Ramos (cell line): ENCODE results near the gene KATNIP.

Experiments used
- in situ Hi-C: fragments of 300-500 bp; cut with MboI; formaldehyde crosslinking; loops from one replicate; pipeline ENCODE4 v1.14.3; 2022; ENCODE audit warnings: low sequenced_read_pairs; ENCODE audit not compliant: unreplicated experiment

KATNIP gene

DNA sequence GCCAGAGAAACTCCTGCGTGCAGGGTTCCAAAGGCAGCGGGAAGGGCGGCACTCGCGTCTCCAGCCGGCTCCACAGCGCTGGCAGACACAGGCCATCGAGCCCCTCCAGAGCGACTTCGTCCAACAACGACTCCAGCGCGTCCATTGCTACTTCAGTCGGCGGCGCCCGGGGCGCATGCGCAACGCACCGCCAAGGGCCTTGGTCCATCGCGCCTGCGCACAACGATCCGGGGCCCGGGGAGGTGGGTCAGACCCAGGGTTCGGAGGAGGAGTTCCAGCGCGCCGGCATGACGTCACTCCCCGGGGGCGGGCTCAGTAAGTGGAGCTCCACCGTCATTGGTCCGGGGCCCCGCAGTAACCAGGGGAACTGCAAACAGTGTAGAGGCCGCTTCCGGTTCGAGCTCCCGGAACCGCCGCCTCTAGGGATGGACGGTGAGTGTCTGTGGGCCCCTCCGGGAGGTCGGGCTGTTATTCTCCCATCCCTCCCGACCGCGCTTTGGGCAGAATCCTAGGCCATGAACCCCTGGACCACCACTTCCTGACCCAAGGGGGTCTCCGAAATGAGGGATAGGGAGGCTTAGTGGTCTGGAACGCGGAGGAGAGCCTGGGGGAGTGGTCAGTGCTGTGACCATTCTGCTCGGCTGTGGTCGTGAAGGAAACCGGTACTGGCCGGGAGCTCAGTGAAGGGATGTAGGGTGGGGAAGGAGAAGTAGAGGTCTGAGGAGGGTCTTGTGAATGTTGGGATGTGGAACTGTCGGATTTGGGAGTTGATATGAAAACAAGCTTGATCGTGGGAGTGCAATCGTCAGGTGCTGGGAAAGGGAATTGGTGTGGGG, at the start of gene KATNIP, which contains the start of gene GTF3C1:
Gene KATNIP (plus strand): TSS at position 399 of the 836 bp plus-strand sequence. CDS start 27 bp downstream, at position 426.
Gene GTF3C1 (minus strand): TSS at position 168 of the 836 bp plus-strand sequence. CDS start 23 bp downstream, at position 145.
- in situ Hi-C loops: no loop called here

DNA sequence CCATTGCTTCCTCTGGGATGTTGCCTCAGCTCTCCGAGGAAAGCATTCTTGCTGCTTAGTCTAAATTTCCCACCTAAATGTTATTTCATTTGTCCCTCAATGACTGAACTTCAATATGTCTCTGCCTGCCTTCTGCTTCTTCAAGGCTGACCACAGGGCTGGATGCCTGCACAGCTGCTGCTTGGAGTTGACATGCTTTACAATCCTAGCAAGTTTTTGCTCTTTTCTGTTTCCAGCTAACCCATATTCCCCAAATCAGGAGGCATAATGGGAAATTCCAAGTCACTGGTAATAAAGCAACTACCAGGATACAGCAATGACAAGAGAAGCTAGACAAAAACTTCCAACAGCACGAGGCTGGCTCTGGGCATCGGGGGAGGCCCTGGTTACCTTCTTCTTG, 49.1 kb upstream of the KATNIP start:
- in situ Hi-C loops: no loop called here

- in situ Hi-C loops: no loop called here
Measured at GRCh38 chr16:27503662-27504061, 46.3 kb upstream of the KATNIP start.

- in situ Hi-C loops: no loop called here
Measured at GRCh38 chr16:27505297-27506236, 44.4 kb upstream of the KATNIP start.

DNA sequence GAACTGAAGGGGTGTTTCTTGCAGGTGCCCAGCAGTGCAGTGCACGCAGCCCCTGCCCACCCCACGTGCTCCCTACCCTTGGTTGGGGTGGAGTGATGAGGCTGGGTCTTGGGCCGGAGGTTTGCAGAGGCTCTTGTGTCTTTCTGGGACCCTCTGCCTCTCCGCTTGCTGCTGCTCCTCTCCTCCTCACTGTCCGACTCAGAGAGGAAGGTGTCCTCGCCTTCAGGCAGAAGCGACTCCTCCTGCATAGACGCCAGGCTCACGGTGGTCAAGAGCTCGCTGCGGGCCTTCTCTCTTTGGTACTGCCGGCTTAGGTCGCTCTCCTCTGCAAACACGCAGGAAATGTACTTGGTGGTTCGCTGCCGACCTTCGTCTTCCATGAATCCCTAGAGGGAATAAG, 43.2 kb upstream of the KATNIP start:
- in situ Hi-C loops: no loop called here

DNA sequence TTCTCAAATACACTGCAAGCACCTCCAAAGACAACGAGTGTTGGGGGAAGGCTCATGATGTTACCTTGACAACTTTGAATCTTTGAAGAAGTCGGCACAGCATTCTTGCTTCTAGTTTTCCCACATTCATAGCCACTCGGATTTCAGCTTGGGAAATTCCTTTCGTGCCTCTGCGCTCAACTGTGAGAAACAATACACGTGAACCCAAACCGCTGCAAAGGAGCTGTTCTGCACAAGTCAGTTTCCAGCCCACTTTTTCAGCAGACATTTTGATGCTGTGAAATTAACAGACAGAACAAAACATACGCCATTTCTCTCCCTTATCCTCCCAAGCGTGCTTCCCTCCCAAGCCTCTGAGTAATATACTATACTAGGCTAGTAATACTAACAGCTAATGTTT, 41.5 kb upstream of the KATNIP start:
- in situ Hi-C loops: no loop called here

GRCh38 chr16:27511657-27512448, 38.1 kb upstream of the KATNIP start:
- in situ Hi-C loops: no loop called here

DNA sequence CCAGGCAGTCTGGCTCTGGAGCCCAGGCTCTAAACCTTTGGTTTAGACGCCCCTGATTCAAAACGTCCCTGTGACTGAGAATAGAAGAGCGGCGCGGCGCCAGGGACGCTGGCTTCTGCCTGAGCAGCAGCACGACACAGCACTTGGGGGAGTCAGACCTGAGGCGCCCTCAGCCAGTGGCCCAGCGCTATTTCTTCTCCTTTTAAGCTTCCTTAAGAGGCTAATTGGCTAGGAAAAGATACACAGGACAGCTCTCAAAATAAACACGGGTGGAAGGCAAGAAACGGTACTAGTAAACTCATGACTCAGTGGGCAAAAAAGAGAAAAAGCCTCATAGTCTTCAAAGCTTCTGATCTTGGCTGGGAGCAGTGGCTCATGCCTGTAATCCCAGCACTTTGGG, 35.1 kb upstream of the KATNIP start:
- in situ Hi-C loops: no loop called here

DNA sequence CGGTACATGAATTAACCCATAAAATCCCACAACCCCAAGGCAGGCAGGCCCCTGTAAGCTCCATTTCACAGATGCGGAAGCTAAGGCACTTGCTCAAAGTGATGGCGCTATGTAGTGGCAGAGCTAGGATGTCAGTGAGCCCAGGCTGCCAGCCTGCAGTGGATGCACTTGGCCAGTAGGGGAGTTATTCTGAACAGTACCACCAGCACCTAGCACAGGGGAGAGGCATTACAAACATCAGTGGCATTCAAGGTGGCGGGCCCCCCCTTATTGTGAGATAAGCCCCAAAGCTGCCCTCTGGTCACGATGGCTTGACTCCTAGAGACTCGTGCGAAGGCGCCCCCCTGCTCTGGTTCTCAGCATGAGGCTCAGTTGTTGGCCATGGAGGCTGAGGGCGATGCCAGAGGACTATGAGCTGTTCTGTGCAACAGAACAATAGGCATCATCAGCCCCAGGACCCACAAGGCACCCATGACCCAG, 34.0 kb upstream of the KATNIP start:
- in situ Hi-C loops: no loop called here

GRCh38 chr16:27516365-27516764, 33.6 kb upstream of the KATNIP start:
- in situ Hi-C loops: no loop called here

- in situ Hi-C loops: no loop called here
Measured at GRCh38 chr16:27517664-27518063, 32.3 kb upstream of the KATNIP start.

- in situ Hi-C loops: no loop called here
Measured at GRCh38 chr16:27518226-27518625, 31.7 kb upstream of the KATNIP start.

GRCh38 chr16:27520982-27521673, 28.8 kb upstream of the KATNIP start:
- in situ Hi-C loops: no loop called here

- in situ Hi-C loops: no loop called here
Measured at GRCh38 chr16:27522173-27522707, 27.7 kb upstream of the KATNIP start.

GRCh38 chr16:27526180-27526579, 23.8 kb upstream of the KATNIP start:
- in situ Hi-C loops: no loop called here

GRCh38 chr16:27528294-27528693, 21.6 kb upstream of the KATNIP start:
- in situ Hi-C loops: no loop called here

- in situ Hi-C loops: no loop called here
Measured at GRCh38 chr16:27529962-27530361, 20.0 kb upstream of the KATNIP start.

GRCh38 chr16:27531186-27531585, 18.8 kb upstream of the KATNIP start:
- in situ Hi-C loops: no loop called here
